ENCODE data around the gene ZNF709. TPM values are rescaled to one million over a fixed set of nuclear protein-coding genes. Genes with fewer than 3 reads are reported as not detected.

Gene ZNF709
- total RNA-seq, 1 experiment from 2014 or later, result not detected

DNA sequence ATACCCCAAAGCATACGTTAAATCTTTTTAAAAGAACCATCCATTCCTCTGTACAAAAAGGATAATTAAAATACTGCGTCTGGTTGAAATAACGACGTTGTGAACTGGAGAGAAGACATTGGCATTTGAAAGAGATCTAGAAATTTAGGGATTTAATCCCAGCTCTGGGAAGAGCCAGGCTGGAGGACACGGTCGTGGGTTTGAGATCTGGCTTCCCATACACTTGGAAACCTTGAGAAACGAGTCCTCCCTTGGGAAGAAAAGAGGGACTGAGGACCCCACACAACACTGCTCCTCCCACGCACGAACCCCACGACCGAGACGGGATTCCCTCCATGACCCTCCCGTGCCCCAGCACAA, 625 bp downstream of the ZNF709 start (continued):
- no peak for TF ChIP-seq EGR1 (IDR thresholded peaks at IDR 0.05; ENCODE audit: low read depth)
- TF ChIP-seq RAD21 (IDR thresholded peaks at IDR 0.05; ENCODE audit: low read depth), result no peak
- TF ChIP-seq EZH2 (IDR thresholded peaks at IDR 0.05), result no peak
- TF ChIP-seq ELF1 (IDR thresholded peaks at IDR 0.05; ENCODE audit: borderline replicate concordance, low read depth), result no peak
- no peak for TF ChIP-seq SIN3A (IDR thresholded peaks at IDR 0.05; ENCODE audit: low read depth)
- no peak for TF ChIP-seq SRF (IDR thresholded peaks at IDR 0.05; ENCODE audit: low read depth)
- TF ChIP-seq JUND (IDR thresholded peaks at IDR 0.05), result no peak
- no peak for TF ChIP-seq FOSL1 (IDR thresholded peaks at IDR 0.05; ENCODE audit: low read depth)
- TF ChIP-seq ZNF274 (IDR thresholded peaks at IDR 0.05; ENCODE audit: low read depth, low read length), result no peak
- no peak for TF ChIP-seq ZFX (IDR thresholded peaks at IDR 0.05)
- no peak for TF ChIP-seq EZH2phosphoT487 (IDR thresholded peaks at IDR 0.05; ENCODE audit: borderline replicate concordance)

DNA sequence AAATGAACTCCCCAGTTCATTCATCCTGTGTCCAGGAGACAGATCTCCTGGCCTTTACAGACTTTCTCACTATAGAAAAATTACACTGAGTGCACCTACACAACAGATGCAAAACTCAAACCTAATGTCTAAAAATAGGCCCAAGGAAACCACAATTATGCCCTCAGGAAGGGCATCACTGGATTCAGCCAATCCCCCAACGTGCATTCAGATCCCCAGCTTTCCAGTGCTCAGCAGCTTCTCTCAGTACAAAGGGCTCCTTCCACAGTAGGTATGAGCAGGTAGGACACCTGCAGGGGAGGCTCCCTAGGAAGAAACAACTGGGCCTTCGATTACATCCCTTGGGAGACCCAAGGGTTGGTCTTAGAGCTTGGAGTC, 2.1 kb downstream of the ZNF709 start:
- Histone ChIP-seq H3K4me2 (ENCODE audit: low read length) (no peak overlapping the region), H3K27ac (ENCODE audit: low read depth, low read length) (no peak overlapping the region), H3K36me3 (ENCODE audit: control insufficient read depth in 1 of 2, insufficient read depth in 2 of 2, low read length in 2 of 2) (no peaks in the 10 kb centered on the region), H4K20me1 (ENCODE audit: insufficient read depth) (no peaks in the 10 kb centered on the region), H3K27me3 (ENCODE audit: insufficient read depth, low read length) (no peaks in the 10 kb centered on the region), H3K79me2 (ENCODE audit: insufficient read depth, low read length) (no peaks in the 10 kb centered on the region), H3K9me3 (ENCODE audit: control insufficient read depth in 1 of 2, insufficient read depth in 1 of 2, low read depth in 1 of 2, low read length in 2 of 2) (peaks cover 5 to 6% of the 10 kb centered on the region in 2 experiments; a peak in 2 of 4 replicates), H3K4me1 (ENCODE audit: control insufficient read depth in 1 of 2, insufficient read depth in 2 of 2, low read length in 2 of 2) (no peaks in the 10 kb centered on the region), H3K9me2 (ENCODE audit: insufficient read depth) (no peaks in the 10 kb centered on the region), H3K9ac (ENCODE audit: low read length) (no peak overlapping the region), H3K4me3 (replicated peaks in 1 of 2; ENCODE audit: low read depth in 1 of 2, low read length in 2 of 2) (no peak overlapping the region), H2AFZ (ENCODE audit: low read depth, low read length, poor library complexity, severe bottlenecking) (no peak overlapping the region)
- no TSS peak for BruUV-seq (replicated peaks)
- POLR2A ChIA-PET, result no interaction called here
- no peak for ATAC-seq
- RAD21 ChIA-PET (ENCODE audit: low non-redundant PET in 1 of 2, low total read pairs in 2 of 2, uncharacterized antibody in 2 of 2, unreplicated experiment in 2 of 2), result no interaction called here
- CTCF ChIA-PET, result no interaction called here
- no peak for DNase-seq (ENCODE audit: low read depth, low spot score)
- TF ChIP-seq ZNF274 (IDR thresholded peaks at IDR 0.05; ENCODE audit: low read depth, low read length) (no peak), ZBTB33 (IDR thresholded peaks at IDR 0.05; ENCODE audit: extremely low read depth, insufficient replicate concordance, low read length) (no peak), RAD21 (IDR thresholded peaks at IDR 0.05; ENCODE audit: low read depth) (no peak), ZFX (IDR thresholded peaks at IDR 0.05) (no peak), EZH2phosphoT487 (IDR thresholded peaks at IDR 0.05; ENCODE audit: borderline replicate concordance) (no peak), TCF7L2 (IDR thresholded peaks at IDR 0.05; ENCODE audit: borderline replicate concordance, extremely low read depth, insufficient read depth, insufficient read length) (no peak)
- TF ChIP-seq, protein P1, sequence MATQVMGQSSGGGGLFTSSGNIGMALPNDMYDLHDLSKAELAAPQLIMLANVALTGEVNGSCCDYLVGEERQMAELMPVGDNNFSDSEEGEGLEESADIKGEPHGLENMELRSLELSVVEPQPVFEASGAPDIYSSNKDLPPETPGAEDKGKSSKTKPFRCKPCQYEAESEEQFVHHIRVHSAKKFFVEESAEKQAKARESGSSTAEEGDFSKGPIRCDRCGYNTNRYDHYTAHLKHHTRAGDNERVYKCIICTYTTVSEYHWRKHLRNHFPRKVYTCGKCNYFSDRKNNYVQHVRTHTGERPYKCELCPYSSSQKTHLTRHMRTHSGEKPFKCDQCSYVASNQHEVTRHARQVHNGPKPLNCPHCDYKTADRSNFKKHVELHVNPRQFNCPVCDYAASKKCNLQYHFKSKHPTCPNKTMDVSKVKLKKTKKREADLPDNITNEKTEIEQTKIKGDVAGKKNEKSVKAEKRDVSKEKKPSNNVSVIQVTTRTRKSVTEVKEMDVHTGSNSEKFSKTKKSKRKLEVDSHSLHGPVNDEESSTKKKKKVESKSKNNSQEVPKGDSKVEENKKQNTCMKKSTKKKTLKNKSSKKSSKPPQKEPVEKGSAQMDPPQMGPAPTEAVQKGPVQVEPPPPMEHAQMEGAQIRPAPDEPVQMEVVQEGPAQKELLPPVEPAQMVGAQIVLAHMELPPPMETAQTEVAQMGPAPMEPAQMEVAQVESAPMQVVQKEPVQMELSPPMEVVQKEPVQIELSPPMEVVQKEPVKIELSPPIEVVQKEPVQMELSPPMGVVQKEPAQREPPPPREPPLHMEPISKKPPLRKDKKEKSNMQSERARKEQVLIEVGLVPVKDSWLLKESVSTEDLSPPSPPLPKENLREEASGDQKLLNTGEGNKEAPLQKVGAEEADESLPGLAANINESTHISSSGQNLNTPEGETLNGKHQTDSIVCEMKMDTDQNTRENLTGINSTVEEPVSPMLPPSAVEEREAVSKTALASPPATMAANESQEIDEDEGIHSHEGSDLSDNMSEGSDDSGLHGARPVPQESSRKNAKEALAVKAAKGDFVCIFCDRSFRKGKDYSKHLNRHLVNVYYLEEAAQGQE (IDR thresholded peaks at IDR 0.05; ENCODE audit: low read depth), result no peak
- intact Hi-C loops (cut with micrococcal nuclease), result no loop called here
